GM18499 (cell line): Measurements from ENCODE around the gene MKRN2.
"Not testable (repeated sequence)": the region's sequence is repeated elsewhere in the genome, so short reads cannot be mapped to it uniquely, and the experiment has no call there.

Source experiments
- ATAC-seq: cut with Tn5 transposase; IDR thresholded peaks from one replicate; pipeline ENCODE4 v1.9.1; 2021; ENCODE audit warnings: moderate number of reproducible peaks; ENCODE audit not compliant: insufficient read depth, unreplicated experiment

Gene MKRN2

DNA sequence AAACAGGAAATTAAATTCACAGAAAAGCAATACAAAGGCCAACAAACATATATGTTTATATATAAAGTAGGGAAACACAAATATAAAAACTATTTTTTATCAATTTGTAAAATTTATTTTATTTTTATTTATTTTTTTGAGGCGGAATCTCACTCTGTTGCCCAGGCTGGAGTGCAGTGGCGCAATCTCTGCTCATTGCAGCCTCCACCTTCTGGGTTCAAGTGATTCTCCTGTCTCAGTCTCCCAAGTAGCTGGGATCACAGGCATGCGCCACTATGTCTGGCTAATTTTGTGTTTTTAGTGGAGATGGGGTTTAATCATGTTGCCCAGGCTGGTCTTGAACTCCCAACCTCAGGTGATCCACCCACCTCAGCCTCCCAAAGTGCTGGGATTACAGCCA lies 68.1 kb downstream of the MKRN2 start:
- not testable (repeated sequence) for ATAC-seq

DNA sequence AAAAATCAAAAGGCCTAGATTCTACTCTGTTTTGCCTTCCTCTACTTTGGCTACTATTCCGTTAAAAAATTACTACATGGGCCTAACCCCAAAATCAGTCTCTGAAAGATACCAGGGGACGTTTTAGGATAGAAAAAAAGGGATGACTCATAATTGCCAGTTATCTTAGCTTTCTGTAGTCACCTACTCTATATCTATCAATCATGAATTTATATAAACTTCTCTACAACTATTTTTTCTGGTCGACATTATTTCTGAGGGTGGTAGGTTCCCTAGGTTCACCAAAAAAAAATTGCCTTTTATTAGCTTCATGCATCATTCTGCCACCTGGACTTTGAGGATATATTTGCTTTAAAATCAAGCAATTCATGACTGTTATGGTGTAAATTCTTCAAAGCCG lies 70.5 kb downstream of the MKRN2 start:
- no peak for ATAC-seq

- no peak for ATAC-seq
Measured at GRCh38 chr3:12628813-12629212, 71.9 kb downstream of the MKRN2 start.

DNA sequence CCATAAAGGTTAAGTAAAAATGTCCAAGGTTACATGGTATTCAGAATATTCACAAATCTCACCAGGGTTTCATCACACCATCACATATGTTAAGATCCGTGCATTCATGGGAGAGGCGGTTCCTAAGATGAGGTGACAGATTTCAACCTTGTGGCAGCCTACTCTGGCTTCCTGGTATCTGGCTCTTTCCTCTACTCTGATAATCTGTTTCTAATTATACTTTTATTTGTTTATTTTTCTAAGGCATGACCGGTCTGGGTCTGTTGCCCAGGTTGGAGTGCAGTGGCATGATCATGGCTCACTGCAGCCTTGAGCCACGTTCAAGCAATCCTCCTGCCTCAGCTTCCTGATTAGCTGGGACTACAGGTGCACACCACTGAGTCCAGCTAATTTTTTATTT lies 72.7 kb downstream of the MKRN2 start:
- no peak for ATAC-seq

- ATAC-seq = no peak
Measured at GRCh38 chr3:12630292-12630691, 73.4 kb downstream of the MKRN2 start.

GRCh38 chr3:12630843-12631242 lies 74.0 kb downstream of the MKRN2 start:
- ATAC-seq = not testable (repeated sequence)

- ATAC-seq = no peak
Measured at GRCh38 chr3:12632523-12632922, 75.6 kb downstream of the MKRN2 start.

DNA sequence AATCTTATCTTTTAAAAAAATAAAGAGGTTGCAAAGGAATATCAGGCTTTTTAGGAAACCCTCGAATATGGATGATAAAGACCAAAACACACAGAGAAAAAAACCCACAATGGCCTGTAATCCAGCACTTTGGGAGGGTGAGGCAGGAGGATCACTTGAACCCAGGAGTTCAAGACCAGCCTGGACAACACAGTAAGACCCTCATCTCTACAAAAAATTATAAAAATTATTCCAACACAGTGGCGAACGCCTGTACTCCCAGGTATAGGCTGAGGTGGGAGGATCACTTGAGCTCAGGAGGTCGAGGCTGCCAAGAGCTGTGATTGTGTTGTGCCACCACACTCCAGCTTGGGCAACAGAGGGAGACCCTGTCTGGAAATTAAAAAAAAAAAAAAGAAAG lies 76.2 kb downstream of the MKRN2 start:
- ATAC-seq = no peak
